Endothelial cell of umbilical vein (primary cell): ENCODE measurements around the gene IL22RA2. TPM values are rescaled to one million over a fixed set of nuclear protein-coding genes. Genes with fewer than 3 reads are reported as not detected.

Experiments
- BruUV-seq: library from RNA; stranded (reverse); fragments of 400-500 nt; replicated peaks from 2 replicates; lab custom pipeline; 2021; lab: Mats Ljungman, UMichigan
- CTCF ChIA-PET: fragments of 300-600, 350-600 bp; sonication (Branson Sonifier 250); formaldehyde crosslinking; loops from one replicate; lab custom pipeline; 2021; ENCODE audit warnings: antibody characterized with exemption, inconsistent platforms; lab: Charles Lee
- POLR2A ChIA-PET: fragments of 300-600, 350-600 bp; sonication (Branson Sonifier 250); formaldehyde crosslinking; loops from one replicate; lab custom pipeline; 2021; ENCODE audit warnings: antibody characterized with exemption, inconsistent platforms; lab: Charles Lee
- DNase-seq: peaks from one replicate; pipeline ENCODE4 v3.0.0-alpha.2; 2011; ENCODE audit warnings: low read depth, low spot score
- FAIRE-seq: peaks from 2 replicates; lab custom pipeline; 2011; peaks lifted over from hg19 to GRCh38; lab: Jason Lieb, UNC
- H2AFZ ChIP-seq: 2 replicates; pipeline ENCODE4 v1.6.0; 2012; ENCODE audit warnings: low read depth, low read length, control low read depth, inconsistent platforms
- H3K27ac ChIP-seq: 2 replicates; pipeline ENCODE4 v1.5.1; 2011; ENCODE audit warnings: low read depth, mild to moderate bottlenecking, control low read depth, low read length, moderate library complexity; ENCODE audit not compliant: insufficient read depth
- H3K27me3 ChIP-seq, 2 experiments: 2 replicates each; pipeline versions ENCODE4 v1.6.0 to v1.6.1; 2011; ENCODE audit warnings: low read length in 2 of 2, mixed read lengths in 1 of 2; ENCODE audit not compliant: control insufficient read depth in 2 of 2, insufficient read depth in 2 of 2
- H3K36me3 ChIP-seq, 2 experiments: 2 replicates in 1 of 2; 3 replicates in 1 of 2; pipeline ENCODE4 v1.5.1; 2011; ENCODE audit warnings: low read length in 2 of 2, mild to moderate bottlenecking in 1 of 2, moderate library complexity in 1 of 2; ENCODE audit not compliant: control insufficient read depth in 2 of 2, insufficient read depth in 2 of 2; ENCODE audit errors: extremely low read depth in 1 of 2
- H3K4me1 ChIP-seq: 3 replicates; pipeline ENCODE4 v1.5.1; 2011; ENCODE audit warnings: mild to moderate bottlenecking, low read length; ENCODE audit not compliant: control insufficient read depth, insufficient read depth; ENCODE audit errors: extremely low read depth
- H3K4me2 ChIP-seq: 2 replicates; pipeline ENCODE4 v1.6.1; 2011; ENCODE audit warnings: low read length, control low read depth, mixed read lengths; ENCODE audit not compliant: insufficient read depth
- H3K4me3 ChIP-seq, 3 experiments: fragments of 200-600 bp in 1 of 3; sonication (generic), shearing (Covaris generic) in 1 of 3; replicated peaks in 1 of 3; 2 replicates each; pipeline ENCODE4 v1.5.1; 2011 to 2016; ENCODE audit warnings: control low read depth in 3 of 3, low read length in 3 of 3, mild to moderate bottlenecking in 2 of 3, inconsistent platforms in 1 of 3, low read depth in 1 of 3, moderate library complexity in 1 of 3; ENCODE audit not compliant: insufficient read depth in 1 of 3
- H3K79me2 ChIP-seq: 2 replicates; pipeline ENCODE4 v1.6.0; 2012; ENCODE audit warnings: low read length, inconsistent platforms; ENCODE audit not compliant: control insufficient read depth, insufficient read depth
- H3K9ac ChIP-seq: replicated peaks from 2 replicates; pipeline ENCODE3; 2011; ENCODE audit warnings: low read length, control low read depth; ENCODE audit not compliant: insufficient read depth; ENCODE audit errors: extremely low read depth
- H3K9me1 ChIP-seq: replicated peaks from 3 replicates; pipeline ENCODE4 v1.6.0; 2011; ENCODE audit warnings: mild to moderate bottlenecking, low read length; ENCODE audit not compliant: control insufficient read depth, insufficient read depth; ENCODE audit errors: extremely low read depth
- H3K9me3 ChIP-seq: replicated peaks from 2 replicates; pipeline ENCODE4 v1.5.1; 2012; ENCODE audit warnings: low read length, inconsistent platforms; ENCODE audit not compliant: control insufficient read depth, insufficient read depth
- H4K20me1 ChIP-seq: replicated peaks from 2 replicates; pipeline ENCODE3; 2011; ENCODE audit warnings: mild to moderate bottlenecking, low read length; ENCODE audit not compliant: control insufficient read depth, insufficient read depth; ENCODE audit errors: extremely low read depth
- FOS ChIP-seq: IDR thresholded peaks from 2 replicates; pipeline ENCODE4 v1.6.1; 2011; ENCODE audit warnings: mild to moderate bottlenecking, low read length, moderate library complexity, borderline replicate concordance; ENCODE audit not compliant: insufficient read depth
- MAX ChIP-seq: IDR thresholded peaks from 2 replicates; pipeline ENCODE4 v1.6.1; 2011; ENCODE audit not compliant: insufficient read depth, insufficient read length
- POLR2A ChIP-seq: IDR thresholded peaks from 2 replicates; pipeline ENCODE4 v1.6.1; 2012; ENCODE audit warnings: low read depth, mild to moderate bottlenecking, control low read depth, low read length
- dilution Hi-C: fragments of 300-500 bp; cut with MboI; formaldehyde crosslinking; loops from one replicate; pipeline ENCODE4 v1.15.0; 2019; ENCODE audit warnings: low sequenced_read_pairs; ENCODE audit not compliant: extremely low pct_ligation_motif_present
- intact Hi-C: fragments of 100-400 bp; cut with micrococcal nuclease; formaldehyde crosslinking; loops from one replicate; pipeline ENCODE4 v1.10.0; 2022
- polyA plus RNA-seq, 4 experiments: library from polyadenylated mRNA; depleted of rRNA in 3 of 4; stranded (reverse) in 3 of 4; unstranded in 1 of 4; fragments of >200 nt; gene quantifications; 2 replicates each; pipeline versions ENCODE4 v1.2.1 to v1.2.3, GENCODE V29; 2011 to 2012; ENCODE audit warnings: missing spikeins in 1 of 4
- total RNA-seq: library from RNA; stranded (reverse); gene quantifications from 2 replicates; pipeline ENCODE4 v1.2.3, GENCODE V29; 2021
- TF ChIP-seq, protein P1 (sequence below), 2 donors: IDR thresholded peaks; 1 replicate in 1 of 2; 2 replicates in 1 of 2; pipeline ENCODE4 v1.5.1; 2011; ENCODE audit warnings: low read length in 2 of 2, mild to moderate bottlenecking in 2 of 2, moderate library complexity in 2 of 2, control low read depth in 1 of 2, inconsistent platforms in 1 of 2, low read depth in 1 of 2; ENCODE audit not compliant: insufficient read depth in 1 of 2; ENCODE audit errors: extremely low read depth in 1 of 2

Gene IL22RA2
- total and polyA plus RNA-seq, 2 donors (not counting 3 experiments of a cell fraction or from before 2014, with no cell fraction given) = not detected

DNA sequence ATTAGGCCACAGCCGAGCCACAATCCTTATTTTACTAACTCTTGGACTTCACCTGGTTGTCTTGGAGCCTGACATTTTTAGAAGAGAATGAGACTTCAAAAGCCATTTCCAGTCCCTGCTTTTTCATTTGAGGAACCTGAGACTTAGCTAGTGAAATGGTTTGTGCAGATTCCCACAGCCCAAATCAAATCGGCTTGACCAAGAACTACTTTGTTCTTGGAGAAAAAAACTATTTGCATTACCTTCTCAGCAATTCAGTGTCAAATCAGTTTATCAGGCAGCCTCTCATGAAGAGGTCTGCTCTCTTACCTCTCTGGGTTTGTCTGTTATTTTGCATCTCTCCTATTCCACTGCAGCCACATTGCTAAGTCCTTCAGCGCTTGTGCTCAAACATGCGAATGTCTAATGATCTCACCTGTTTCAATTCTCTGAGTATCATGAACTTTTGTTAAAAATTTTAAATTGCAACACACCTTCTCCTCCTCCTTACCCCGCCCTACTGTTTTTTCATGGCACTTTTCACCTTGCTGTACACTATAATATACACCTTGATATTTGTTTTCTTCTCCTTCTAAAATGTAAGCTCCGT is 46.3 kb upstream of the IL22RA2 start:
- H3K36me3 ChIP-seq = no peaks in the 10 kb centered on the region
- TF ChIP-seq FOS (no peak), MAX (no peak), POLR2A (no peak)
- TF ChIP-seq, protein P1, sequence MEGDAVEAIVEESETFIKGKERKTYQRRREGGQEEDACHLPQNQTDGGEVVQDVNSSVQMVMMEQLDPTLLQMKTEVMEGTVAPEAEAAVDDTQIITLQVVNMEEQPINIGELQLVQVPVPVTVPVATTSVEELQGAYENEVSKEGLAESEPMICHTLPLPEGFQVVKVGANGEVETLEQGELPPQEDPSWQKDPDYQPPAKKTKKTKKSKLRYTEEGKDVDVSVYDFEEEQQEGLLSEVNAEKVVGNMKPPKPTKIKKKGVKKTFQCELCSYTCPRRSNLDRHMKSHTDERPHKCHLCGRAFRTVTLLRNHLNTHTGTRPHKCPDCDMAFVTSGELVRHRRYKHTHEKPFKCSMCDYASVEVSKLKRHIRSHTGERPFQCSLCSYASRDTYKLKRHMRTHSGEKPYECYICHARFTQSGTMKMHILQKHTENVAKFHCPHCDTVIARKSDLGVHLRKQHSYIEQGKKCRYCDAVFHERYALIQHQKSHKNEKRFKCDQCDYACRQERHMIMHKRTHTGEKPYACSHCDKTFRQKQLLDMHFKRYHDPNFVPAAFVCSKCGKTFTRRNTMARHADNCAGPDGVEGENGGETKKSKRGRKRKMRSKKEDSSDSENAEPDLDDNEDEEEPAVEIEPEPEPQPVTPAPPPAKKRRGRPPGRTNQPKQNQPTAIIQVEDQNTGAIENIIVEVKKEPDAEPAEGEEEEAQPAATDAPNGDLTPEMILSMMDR (IDR thresholded peaks at IDR 0.05; ENCODE audit: extremely low read depth in 1 of 2, insufficient read depth in 1 of 2, low read depth in 1 of 2, low read length in 2 of 2) = no peak
- ChIA-PET POLR2A (no interaction called here), CTCF (no interaction called here)
- H3K9me3 ChIP-seq = no peaks in the 10 kb centered on the region
- DNase-seq (no peak), FAIRE-seq (no peak)
- H3K4me2 ChIP-seq = peak overlapping the region; percentile 44
- dilution Hi-C loops = no loop called here
- no peak overlapping the region for H3K27ac ChIP-seq
- H3K79me2 ChIP-seq = peaks cover 30% of the 10 kb centered on the region
- peak overlapping the region in 2 of 3 experiments; percentile 6 to 85 for H3K4me3 ChIP-seq
- H3K27me3 ChIP-seq = no peaks in the 10 kb centered on the region
- no peaks in the 10 kb centered on the region for H4K20me1 ChIP-seq
- intact Hi-C loops = loop anchor here (2.0 to 5.0 kb wide), 3 partner anchors 15 to 932 kb away; partner anchors contain the start of gene BCLAF1
- H3K9ac ChIP-seq = no peak overlapping the region
- no peaks in the 10 kb centered on the region for H3K9me1 ChIP-seq
- peaks cover 39% of the 10 kb centered on the region for H3K4me1 ChIP-seq
- H2AFZ ChIP-seq = peak overlapping the region; percentile 21
- BruUV-seq = TSS peak; percentile 21
